HG03378 (cell line): ENCODE results near the gene B3GLCT.

Experiments used
- ATAC-seq: cut with Tn5 transposase; IDR thresholded peaks from one replicate; pipeline ENCODE4 v1.9.1; 2021; ENCODE audit warnings: mild to moderate bottlenecking, moderate library complexity; ENCODE audit not compliant: unreplicated experiment

B3GLCT gene

DNA sequence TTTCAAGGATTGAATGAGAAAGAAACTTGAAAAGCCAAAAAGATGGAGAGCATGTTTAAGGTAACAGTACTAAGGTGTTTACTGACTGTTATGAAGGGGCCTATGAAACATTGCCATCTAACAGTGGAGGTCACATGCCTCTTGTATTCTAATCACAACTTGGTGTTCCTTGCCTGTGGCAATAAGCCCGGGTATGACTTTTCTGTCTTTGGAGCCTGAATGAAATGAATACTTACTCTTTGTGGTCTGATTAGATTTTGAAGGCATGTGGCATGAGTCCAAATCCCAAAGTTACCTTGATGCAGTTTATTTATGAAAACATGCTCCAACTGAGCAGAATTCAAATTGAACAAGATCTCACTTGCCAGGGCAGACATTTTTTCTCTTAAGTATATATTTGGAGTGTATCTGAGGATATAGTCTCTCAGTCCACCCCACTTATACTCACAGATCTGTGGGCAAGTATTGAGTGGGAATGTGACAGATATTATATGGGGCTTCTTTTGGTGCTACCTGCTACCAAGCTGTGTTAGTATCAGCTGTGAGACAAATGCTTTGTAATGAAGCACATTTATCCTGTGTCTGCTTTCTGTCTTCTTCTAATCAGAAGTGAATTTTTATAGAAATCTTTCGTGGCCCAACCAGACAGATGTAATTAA, 67.5 kb downstream of the B3GLCT start:
- ATAC-seq = no peak

DNA sequence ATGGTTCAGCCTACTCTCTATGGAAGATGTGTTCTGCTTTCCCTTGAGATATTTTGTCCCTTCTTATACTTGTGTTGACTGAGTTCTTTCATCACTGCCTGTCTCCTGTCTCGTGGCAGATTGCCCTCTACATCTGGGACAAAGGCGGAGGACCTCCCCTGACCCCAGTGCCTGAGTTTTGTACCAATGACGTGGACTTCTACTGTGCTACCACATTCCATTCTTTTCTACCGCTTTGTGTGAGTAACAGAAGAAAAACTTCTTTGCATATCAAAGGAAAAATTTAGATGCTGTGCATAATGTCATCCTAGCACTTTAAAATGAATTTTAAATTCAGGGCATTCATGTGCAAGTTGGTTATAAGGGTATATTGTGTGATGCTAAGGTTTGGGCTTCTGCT, 74.6 kb downstream of the B3GLCT start:
- ATAC-seq = no peak

DNA sequence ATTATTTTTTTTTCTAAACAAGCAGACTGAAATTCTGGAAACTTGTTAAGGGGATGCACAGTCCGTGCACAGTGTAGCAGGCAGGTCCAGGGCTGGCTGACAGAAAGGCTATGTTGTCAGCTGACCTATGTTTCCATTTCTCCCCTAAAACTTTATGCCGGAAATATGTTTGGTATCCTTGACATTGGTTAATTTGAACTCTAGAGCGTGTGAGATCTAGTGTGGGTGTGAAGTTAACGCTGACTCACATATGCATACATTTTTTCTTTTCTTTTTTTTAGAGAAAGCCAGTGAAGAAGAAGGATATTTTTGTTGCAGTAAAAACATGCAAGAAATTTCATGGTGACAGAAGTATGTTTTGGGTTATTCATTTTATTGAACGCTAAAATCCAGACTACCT, 76.6 kb downstream of the B3GLCT start:
- ATAC-seq = no peak

DNA sequence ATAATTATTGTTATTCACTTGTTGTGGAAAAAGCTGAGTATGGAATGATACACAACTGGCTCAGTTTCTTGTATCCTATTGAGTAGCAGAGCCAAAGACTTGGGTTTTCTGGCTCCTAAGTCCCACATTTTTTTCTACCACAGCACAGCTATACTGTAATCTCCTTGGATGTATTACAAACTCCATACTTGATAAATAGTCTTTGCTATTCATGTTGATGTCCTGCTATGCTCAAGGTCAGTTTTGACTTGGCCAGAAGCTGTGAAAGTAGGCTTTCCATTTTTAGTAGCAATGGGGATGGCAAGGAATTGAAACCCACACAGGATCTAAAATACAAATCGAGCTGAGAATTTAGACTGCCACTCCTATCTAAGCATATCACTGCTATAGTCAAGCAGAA, 79.1 kb downstream of the B3GLCT start:
- ATAC-seq = no peak

DNA sequence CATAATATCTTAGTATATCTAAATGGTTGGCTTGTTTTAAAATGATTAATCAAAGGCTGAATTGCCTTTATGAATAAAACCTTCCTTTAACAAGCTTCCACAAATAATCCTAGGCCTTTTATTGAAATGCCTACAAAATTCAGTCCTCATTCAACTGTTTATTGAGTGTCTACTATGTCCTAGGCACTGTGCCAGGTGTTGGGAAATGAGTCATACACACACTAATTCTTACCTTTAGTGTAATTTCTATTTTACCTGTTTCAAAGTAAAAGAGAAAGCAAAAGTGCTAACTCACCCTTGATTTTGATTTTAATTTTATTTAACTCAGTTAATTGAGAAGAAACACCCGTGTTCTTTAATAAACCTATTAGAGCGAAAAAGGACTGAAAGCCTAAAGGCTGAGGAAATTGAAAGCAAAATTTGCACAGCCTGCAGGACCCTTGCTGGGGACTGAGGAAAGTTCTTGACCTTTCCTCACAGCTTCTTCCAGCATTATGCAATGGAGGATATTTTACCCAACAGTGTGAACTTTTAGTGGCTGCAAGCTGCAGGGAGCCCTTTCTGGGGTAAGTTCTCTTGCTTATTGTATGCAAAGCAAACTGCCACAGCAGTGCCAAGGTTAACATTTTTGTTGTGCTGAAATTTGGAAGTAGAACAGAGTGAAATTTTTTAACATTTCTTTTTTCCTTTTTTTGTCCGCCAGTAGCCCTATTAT, 83.1 kb downstream of the B3GLCT start:
- ATAC-seq = no peak

DNA sequence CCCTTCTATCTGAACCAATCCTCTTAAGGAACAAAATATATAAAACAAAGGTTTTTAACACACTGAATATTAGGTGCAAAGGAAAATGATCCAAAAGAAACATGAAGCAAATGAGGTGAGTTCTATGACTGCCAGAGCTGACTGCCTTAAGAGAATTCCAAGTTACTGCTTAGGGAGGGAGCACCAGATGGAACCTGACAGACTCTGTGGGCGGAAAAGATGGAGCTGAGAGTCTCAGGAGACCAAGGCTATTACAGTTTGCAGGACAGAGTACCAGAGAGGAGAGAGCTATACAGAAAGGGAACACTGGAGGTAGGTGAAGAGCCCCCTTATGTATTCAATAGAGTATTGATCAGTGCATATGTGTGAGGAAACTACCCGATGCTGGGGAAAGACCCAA, 87.2 kb downstream of the B3GLCT start:
- no peak for ATAC-seq

DNA sequence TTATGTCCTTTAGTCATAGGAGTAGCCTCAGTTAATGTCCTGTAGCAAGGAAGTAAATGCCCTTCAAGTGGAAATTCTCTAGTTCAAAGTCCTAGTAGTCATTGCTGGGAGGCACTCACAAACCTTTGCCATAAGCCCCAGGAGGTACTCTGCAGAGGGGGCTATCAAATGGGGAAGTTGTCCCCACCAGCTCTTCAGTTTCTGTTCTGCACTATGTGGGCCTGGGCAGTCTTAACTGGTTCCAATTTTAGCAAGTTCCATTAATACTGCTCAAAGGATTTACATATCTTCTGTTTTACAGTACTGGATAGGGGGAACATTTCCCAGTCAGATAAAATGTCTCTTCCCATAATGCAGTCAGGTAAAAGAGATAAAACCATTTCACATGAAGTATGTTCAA, 101.3 kb downstream of the B3GLCT start:
- no peak for ATAC-seq

DNA sequence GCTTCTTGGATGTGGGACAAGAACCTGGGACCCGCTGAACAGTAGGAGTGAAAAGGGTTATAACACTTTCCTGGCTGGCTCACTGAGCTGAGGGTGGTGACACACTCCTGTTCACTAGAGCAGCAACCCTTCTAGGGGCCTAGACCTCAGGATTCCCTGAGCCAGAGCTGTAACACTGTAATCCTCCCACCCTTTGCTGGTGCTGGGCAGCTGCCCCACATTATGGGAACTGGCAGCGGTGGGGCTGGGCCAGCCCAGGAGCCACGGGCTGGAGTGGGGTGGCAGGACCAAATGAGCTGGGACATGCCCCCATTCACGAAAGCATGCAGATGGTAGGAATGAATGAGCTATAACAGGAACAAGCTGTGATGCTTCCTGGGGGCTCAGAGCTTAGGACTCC, 110.6 kb downstream of the B3GLCT start:
- no peak for ATAC-seq

DNA sequence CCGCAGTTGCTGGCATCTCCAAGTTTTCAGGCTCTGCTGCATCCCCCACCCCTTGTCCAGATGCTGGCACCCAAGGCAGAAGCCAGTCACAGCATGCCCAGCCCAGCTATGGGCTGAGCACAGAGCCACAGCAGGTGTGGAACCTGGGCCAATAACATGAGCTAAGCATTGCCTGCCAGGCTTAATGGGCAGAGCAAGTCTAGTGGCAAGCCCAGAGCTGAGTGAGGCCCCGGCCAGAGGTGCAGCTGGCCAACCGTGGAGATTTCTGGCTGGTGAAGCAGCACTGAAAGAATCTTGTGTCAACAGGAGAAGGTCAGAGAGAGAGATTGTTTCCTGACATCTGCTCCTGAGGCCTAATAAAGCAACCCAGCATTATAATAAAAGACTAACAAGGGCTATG, 111.0 kb downstream of the B3GLCT start:
- no peak for ATAC-seq

DNA sequence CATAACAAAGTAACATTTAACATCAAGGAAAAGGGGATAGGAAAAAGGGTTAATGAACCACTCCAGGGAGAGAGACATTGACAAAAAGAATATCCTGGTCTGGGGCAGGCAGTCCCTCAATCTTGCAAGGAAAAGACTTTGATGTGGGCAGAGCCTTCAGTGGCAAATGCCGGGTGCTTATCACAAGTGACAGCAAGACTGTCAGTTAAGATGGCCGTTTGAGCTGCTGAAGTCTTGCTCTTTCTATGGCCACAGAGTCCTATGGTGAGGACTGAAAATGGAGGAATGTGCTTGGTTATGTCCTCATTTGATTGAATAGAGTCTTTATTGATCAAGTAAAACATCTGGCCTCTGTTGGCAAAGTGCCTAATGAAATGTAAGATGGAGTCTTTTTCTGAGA, 112.1 kb downstream of the B3GLCT start:
- ATAC-seq = no peak

DNA sequence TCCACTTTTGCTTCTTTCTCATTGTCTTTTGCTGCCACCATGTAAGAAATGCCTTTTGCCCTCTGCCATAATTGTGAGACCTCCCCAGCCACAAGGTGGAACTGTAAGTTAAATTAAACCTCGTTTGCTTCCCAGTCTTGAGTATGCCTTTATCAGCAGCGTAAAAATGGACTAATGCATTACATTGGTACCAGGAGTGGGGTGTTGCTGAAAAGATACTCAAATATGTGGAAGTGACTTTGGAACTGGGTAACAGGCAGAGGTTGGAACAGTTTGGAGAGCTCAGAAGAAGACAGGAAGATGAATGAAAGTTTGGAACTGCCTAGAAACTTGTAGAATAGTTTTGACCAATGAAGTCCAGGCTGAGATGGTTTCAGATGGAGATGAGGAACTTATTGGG, 115.2 kb downstream of the B3GLCT start:
- no peak for ATAC-seq

DNA sequence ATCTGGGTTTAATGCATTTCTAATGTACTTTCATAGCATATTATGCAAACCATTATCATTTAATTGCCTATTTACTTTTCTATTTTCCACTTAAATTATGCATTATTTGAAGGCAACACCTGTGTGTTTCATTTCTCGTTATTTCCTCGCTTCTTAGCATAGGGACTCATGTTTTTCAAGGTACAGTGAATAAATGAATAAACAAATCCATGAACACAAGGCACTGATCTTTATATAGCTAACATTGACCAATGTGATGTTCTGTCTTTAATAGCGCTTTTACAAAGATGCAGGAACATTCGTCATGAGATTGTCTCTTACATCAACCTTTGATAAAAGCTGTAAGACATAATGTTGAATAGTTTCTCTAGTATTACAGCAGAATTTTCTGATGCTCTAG, 121.2 kb downstream of the B3GLCT start:
- no peak for ATAC-seq

DNA sequence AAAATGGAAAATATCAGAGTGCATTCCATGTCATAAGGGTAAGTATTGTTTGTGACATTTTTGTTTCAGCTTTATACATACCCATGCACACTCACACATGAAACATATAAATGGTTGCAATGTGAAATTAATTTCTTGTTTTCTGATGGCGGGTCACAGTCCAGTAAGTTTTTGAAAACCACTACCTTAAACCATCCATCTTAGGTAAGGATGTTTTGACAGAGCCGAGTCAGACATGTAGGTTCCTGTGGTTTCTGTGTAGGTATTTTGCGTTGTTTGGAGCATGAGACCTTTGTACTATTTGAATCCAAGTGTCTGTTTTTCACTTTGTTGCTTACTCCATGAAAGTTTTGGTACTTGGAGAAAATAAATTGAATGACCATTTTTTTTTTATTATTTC, 121.7 kb downstream of the B3GLCT start:
- no peak for ATAC-seq

DNA sequence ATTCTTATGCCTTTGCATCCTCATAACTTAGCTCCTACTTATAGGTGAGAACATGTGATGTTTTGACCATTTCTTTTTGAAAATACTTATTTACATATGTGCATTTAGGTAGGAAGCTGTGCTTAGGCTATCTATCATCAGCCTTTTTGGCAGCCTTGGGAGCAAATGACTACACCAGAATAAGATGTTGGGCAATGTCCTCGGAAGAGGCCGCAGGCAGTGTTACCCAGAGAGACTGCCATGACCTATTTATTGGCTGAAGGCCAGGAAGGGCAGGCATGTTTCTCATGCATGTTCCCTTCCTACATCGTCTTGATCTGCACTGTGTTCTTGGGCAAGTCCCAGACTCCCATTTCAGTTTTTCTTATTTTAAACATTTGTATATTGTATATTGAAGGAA, 122.3 kb downstream of the B3GLCT start:
- ATAC-seq = no peak

DNA sequence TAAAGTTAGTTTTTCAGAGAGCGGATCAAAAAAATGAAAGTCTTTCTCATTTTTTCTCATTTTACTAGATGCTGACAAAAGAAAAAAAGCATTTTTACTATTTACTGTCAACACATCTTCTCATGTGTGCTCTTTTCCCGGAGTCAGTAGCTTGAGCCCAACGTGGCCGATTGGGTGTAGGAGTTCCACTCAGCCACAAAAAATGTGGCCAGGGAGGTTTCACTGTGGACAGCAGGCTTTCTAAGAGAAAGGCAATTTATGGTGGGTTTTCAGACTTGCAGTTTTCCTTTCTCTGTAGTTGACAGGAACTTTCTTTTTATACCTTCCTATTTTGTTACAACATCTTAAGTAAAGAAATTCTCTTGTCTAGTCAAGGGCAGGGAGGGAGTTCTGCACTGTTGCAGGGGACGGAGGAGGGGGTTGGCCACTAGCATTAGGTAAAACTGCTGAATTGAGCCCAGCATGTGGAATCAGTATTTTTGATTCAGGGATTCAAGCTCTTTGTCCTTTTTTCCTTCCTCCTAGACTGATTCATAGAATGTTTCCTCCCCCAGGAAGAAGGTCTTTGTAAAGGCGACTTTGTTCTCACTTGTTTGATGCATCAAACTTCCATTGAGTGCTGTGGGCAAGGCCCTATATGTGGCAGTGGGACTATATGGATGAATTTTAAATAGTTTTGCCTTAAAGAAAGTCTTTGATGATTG, 123.1 kb downstream of the B3GLCT start:
- no peak for ATAC-seq

DNA sequence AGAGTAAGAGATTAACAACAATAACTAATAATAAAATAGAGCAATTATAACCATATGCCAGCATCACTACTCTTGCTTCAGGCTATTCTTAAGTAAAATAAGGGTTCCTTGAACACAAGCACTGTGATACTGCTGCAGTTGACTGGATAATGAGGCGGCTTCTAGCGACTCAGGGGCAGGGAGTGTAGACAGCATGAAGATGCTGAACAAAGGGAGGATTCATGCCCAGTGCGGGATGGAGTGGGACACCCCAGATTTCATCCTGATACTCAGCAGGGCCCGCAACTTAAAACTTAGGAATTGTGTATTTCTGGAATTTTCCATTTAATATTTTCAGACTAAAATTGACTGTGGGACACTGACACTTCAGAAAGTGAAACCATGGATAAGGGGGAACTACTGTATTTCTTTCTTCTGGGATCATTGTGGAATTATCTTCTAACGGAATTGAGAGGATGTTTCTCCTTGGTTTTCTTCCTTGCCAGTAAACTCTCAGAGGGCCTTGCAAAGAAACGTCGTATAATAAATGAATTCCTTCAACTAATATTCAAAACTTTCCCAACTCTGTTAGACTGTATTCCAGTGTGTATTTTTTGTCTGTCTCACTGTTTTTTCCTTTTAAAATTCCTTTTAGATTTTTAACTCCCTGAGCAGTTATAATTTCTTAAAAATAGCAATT, 127.5 kb downstream of the B3GLCT start:
- no peak for ATAC-seq

DNA sequence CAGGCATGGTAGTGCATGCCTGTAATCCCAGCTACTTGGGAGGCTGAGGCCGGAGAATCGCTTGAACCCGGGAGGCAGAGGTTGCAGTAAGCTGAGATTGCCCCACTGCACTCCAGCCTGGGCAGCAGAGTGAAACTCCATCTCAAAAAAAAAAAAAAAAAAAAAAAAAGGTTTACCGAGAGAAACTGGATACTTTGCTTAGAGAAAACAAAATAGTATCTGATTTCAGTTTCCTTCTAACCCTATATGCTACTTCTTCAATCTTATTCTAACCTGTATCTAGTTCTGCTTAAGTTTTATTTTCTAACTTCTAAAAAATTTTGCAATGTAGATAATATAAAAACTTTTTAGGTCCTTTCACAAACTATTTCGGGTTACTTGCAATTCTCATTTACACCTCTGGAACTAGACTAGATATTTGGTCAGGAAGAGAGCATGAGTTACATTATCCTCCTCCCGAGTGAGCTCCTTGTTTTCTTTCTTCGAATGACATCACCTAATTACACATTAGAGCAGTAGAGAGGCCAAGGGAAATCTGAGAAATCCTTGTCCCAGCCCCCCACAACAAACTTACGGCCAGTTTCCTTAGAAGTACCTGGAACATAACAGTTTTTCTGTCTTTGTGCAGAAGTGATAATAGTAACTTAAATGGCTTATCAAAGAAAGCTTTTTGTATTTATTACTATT, 128.9 kb downstream of the B3GLCT start:
- no peak for ATAC-seq

DNA sequence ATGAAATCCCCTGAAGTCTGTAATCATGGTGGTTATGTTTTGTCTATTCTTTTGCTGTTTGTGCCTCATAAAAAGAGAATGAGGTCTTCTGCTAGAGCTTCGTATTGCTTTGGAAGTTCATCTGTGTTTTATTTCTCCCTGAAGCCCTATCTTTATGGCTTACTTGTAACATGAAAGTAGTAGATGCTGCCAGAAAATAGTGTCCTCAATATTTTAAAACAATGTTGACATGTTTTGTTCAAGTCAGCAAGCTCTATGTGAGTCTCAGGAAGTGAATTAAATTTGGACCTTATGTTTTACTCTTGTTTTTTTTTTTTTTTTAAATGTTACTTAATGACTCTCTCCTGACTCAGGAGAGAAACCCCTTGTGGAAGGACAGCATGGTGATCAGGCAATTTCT, 130.5 kb downstream of the B3GLCT start:
- ATAC-seq = no peak

DNA sequence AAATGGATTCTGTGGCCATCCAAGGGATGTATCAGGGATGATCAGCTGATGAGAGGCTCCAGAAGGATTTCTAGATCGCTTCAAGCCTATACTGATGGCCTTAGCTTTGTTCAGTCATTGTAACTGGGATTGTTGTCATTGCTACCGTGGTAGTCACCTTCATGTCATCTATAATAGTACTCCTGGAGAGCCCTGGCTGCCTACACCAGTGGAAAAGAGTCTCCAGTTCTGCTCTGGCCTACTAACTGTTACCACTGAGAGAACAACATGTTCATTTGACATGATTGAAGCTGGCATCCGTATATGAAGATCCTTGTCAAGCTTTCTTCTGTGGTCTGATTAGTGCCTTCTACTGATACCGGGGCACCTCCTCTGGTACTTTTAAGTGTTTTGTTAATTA, 131.3 kb downstream of the B3GLCT start:
- no peak for ATAC-seq

DNA sequence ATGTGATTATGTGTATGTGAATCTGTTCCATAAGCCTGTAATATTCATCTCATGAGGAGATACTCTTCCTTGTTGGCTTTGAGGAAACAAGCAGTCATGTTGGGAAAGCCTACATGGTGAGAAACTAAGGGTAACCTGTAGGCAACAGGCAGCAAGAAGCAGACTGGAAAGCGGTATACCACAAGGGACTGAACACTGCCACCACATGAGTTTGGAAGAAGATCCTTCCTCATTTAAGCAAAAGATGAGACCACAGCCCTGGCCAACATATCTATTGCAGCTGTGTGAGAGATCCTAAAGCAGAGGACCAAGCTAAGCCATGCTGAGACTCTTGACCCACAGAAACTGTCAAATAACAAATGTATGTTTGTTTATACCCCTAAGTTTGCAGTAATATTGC, 134.8 kb downstream of the B3GLCT start:
- no peak for ATAC-seq

DNA sequence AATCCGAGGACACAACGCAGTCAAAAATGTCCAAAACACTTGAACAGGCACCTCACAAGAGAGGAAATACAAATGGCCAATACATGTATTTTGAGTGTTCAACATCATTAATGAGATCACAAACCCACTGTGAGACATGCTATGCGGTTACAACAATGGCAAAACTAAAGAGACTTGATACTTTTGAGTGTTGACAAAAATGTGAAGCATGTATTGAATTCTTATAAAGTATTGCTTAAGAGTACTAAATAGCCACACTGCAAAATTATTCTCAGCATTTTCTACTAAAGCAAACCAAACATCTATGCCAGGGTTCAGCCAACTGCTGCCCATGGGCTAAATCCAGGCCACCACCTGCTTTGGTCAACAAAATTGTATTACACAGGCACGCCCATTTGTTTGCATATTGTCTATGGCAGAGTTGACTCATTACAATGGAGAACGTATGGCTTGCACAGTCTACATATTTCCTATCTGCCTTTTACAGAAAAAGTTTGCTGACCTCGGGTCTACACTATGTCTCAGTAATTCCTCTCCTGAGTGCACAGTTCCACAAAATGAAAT, 135.3 kb downstream of the B3GLCT start:
- ATAC-seq = no peak
